Stimulated activated CD8-positive, alpha-beta memory T cell treated with anti-CD3 and anti-CD28 coated beads, Interleukin-4, amount 100 ng/mL, for 24 hours (primary cell): Measurements from ENCODE around the gene SCN1A.
"Not testable (repeated sequence)": the region's sequence is repeated elsewhere in the genome, so short reads cannot be mapped to it uniquely, and the experiment has no call there.

Experiments
- DNase-seq: peaks from one replicate; pipeline ENCODE4 v3.0.0-alpha.2; 2020; ENCODE audit warnings: low read depth

SCN1A gene

GRCh38 chr2:166127217-166128155 lies at the start of gene SCN1A:
TSS of gene SCN1A (minus strand) at chr2:166128020. CDS start at chr2:166073621, 54,399 bp downstream.
- no peak for DNase-seq

- DNase-seq = no peak
Observed at GRCh38 chr2:166173263-166173662, 45.4 kb upstream of the SCN1A start.

GRCh38 chr2:166171216-166171615 lies 43.4 kb upstream of the SCN1A start:
- DNase-seq = no peak

- DNase-seq = no peak
Observed at GRCh38 chr2:166170356-166170755, 42.5 kb upstream of the SCN1A start.

GRCh38 chr2:166167449-166167848 lies 39.6 kb upstream of the SCN1A start:
- DNase-seq = no peak

GRCh38 chr2:166163775-166164174 lies 36.0 kb upstream of the SCN1A start:
- DNase-seq = no peak

- no peak for DNase-seq
Observed at GRCh38 chr2:166158546-166158945, 30.7 kb upstream of the SCN1A start.

GRCh38 chr2:166157578-166157977 lies 29.8 kb upstream of the SCN1A start:
- DNase-seq = no peak

GRCh38 chr2:166156985-166157490 lies 29.2 kb upstream of the SCN1A start:
- DNase-seq = no peak

- DNase-seq = no peak
Observed at GRCh38 chr2:166155589-166155988, 27.8 kb upstream of the SCN1A start.

GRCh38 chr2:166154685-166155338 lies 27.0 kb upstream of the SCN1A start:
- DNase-seq = no peak

GRCh38 chr2:166152064-166152463 lies 24.2 kb upstream of the SCN1A start:
- no peak for DNase-seq

- no peak for DNase-seq
Observed at GRCh38 chr2:166148500-166149400, 20.9 kb upstream of the SCN1A start.

GRCh38 chr2:166147883-166148282 lies 20.1 kb upstream of the SCN1A start:
- no peak for DNase-seq

- no peak for DNase-seq
Observed at GRCh38 chr2:166144071-166144470, 16.3 kb upstream of the SCN1A start.

- DNase-seq = no peak
Observed at GRCh38 chr2:166140932-166141331, 13.1 kb upstream of the SCN1A start.

GRCh38 chr2:166140475-166140874 lies 12.7 kb upstream of the SCN1A start:
- no peak for DNase-seq

GRCh38 chr2:166139479-166139878 lies 11.7 kb upstream of the SCN1A start:
- DNase-seq = not testable (repeated sequence)

- no peak for DNase-seq
Observed at GRCh38 chr2:166138667-166139066, 10.8 kb upstream of the SCN1A start.

- DNase-seq = no peak
Observed at GRCh38 chr2:166138144-166138543, 10.3 kb upstream of the SCN1A start.

- DNase-seq = no peak
Observed at GRCh38 chr2:166137331-166137730, 9.5 kb upstream of the SCN1A start.

GRCh38 chr2:166135849-166136258 lies 8.0 kb upstream of the SCN1A start:
- no peak for DNase-seq
